Lower leg skin (tissue), 3 donors: ENCODE results near the gene DOCK1.

ENCODE experiments used
- CTCF ChIP-seq, 3 donors: fragments of 450-650 bp; IDR thresholded peaks; one replicate each; pipeline ENCODE4 v1.5.1; 2016; ENCODE audit warnings: antibody characterized with exemption in 3 of 3, mild to moderate bottlenecking in 3 of 3, moderate library complexity in 2 of 3
- POLR2A ChIP-seq, 2 donors: fragments of 450-650 bp; IDR thresholded peaks; one replicate each; pipeline ENCODE4 v1.6.1; 2016 to 2017; ENCODE audit warnings: antibody characterized with exemption in 2 of 2, mild to moderate bottlenecking in 1 of 2, moderate library complexity in 1 of 2

GRCh38 chr10:126892226-126893175 is 12.7 kb upstream of the DOCK1 start:
- TF ChIP-seq CTCF (IDR thresholded peaks at IDR 0.05) (no peak), POLR2A (IDR thresholded peaks at IDR 0.05) (no peak)
